G401 (cell line): ENCODE measurements around the gene KIF18A. TPM values are rescaled to one million over a fixed set of nuclear protein-coding genes. Genes with fewer than 3 reads are reported as not detected.
"Not testable (repeated sequence)": the region's sequence is repeated elsewhere in the genome, so short reads cannot be mapped to it uniquely, and the experiment has no call there.

Source experiments
- DNase-seq: peaks from one replicate; pipeline ENCODE4 v3.0.0-alpha.2; 2015; ENCODE audit warnings: low spot score
- in situ Hi-C: cut with HindIII; loops from 2 replicates; pipeline ENCODE4 v1.10.0; 2016; ENCODE audit warnings: low sequenced_read_pairs, mixed read lengths
- total RNA-seq: library from RNA; depleted of rRNA; stranded (reverse); fragments of >200 nt; shearing (Covaris generic); gene quantifications from 2 replicates; pipeline ENCODE4 v1.2.3, GENCODE V29; 2014; rRNA removed

The KIF18A gene
- total RNA-seq, result 34.5 and 41.8 TPM in 2 replicates

DNA sequence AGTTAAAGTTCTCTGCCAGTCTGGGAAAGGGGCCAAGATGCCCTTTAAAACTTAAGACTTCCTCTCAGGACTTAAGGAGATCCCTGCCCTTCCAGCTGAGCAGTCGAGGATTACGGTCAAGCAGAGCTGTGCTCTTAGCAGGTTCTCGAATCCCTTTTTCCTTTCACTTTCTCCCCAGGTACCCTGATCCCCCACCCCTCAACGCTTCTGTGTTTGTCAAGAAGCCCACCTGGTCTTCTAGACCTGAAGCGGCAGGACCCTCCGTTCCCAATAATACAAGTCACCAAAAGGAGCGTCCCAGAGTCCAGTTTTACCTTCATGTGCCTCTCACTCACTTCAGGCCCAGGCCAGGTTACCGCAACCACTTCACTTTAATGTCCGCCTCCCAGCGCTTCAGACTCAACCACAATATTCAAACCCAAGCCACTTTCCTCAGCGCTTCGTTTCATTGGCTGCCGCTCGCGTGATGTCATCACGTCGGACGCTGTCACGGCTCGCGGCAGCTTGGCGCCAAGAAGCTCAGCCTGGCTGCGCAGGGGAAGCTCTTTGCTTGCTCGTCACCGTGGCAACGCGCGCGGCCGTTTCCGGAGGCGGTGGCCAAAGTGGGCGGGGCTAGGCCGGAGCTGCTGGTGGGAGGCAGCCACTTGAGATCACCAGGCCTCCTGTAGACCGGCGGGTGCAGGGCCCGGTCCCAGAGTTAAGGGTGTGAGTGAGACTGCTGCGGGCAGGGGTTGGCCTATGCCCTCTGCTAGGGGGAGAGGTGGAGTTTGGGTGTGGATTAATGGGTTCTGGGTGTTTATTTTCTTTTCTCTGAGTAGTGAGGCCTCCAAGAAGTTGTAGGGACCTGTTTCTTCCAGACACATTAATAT, at the start of gene KIF18A, which contains the start of gene METTL15:
KIF18A (minus strand) TSS at position 407 of the 869 bp plus-strand sequence. CDS start 10,209 bp downstream, outside the sequence.
METTL15 (plus strand) TSS at position 639 of the 869 bp plus-strand sequence. CDS start 4,947 bp downstream, outside the sequence.
- DNase-seq, result peak; percentile 99
- in situ Hi-C loops, result no loop called here

GRCh38 chr11:28153586-28153985, 45.6 kb upstream of the KIF18A start:
- in situ Hi-C loops, result no loop called here
- DNase-seq, result no peak

- in situ Hi-C loops, result no loop called here
- no peak for DNase-seq
Observed at GRCh38 chr11:28152743-28153142, 44.8 kb upstream of the KIF18A start.

DNA sequence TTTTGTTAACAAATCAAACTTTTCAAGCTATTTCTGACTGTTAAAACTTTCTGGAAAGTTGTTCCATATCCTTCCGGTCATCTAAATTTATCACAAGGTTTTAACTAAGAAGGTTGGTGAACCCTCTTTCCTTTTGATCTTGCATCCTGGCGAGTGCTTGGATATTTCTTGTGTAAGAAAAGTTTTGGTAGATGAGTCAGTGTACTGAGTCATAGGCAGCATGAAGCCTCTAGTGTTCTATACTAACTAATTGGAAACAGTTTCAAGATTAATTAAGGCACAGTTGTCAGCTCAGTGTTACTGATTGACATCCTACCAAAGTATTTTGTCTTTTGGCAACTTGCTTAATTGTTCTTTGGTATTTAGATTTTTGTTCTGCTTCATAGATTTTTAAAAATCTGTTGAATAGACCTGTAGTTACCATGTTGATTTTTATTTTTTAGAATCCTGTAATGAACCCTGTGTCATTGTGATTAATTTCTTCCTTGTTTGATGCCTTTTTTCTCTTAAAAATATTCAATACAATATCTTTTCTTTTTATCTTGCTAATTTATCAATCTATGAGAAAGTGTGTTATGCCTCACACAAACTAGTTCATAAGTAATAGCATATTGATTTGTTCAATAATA, 38.3 kb upstream of the KIF18A start:
- in situ Hi-C loops, result no loop called here
- DNase-seq, result no peak

DNA sequence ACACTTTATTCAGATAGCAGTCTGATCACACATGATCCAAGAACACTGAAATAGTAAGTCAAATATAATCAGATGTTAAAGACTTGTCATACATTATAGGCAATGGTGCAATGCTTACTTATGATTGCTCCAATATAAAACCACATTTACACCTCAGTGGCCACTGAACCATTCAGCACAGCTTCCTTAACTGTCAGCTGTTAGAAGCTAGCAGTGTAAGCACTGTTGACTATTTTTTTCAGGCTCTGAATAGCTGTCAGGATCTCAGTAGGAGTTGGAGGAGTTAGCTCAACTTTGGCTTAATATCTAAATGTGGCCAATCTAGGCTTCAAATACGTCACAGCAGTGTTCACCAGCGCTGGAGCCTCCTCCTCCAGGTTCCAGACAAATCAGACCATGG, 36.9 kb upstream of the KIF18A start:
- in situ Hi-C loops, result no loop called here

GRCh38 chr11:28142724-28143123, 34.8 kb upstream of the KIF18A start:
- DNase-seq, result no peak
- in situ Hi-C loops, result no loop called here

More for the DNA sequence above, 36.9 kb upstream of the KIF18A start:
- DNase-seq, result no peak

GRCh38 chr11:28140689-28141455, 32.9 kb upstream of the KIF18A start:
- in situ Hi-C loops, result no loop called here
- DNase-seq, result no peak

DNA sequence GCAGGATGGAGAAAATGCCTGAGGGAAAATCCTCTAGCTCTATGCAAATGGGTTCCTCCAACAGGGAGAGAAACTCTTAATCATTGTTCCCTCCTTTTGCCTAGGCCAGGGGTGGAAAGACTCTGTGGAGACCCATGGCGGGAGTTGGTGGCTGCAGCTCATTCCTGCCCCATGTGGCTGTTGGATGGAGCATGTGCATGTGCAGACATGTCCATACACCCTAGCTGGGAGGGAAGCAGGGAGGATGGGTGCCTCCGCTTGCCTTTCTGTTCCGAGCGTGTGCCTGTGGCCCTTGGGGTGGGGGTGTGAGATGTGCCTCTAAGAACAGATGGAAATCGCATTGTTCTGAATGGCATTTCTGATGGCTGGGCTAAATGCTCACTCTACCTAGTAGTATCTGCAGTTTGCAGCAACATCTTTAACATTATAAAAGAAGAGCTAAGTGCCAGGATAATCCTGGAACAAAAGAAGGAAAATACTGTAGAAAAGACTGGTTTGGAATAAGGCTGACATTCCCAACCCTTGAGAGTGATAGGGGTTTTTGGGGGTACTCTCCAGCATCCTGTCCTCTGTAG, 32.0 kb upstream of the KIF18A start:
- in situ Hi-C loops, result no loop called here
- DNase-seq, result no peak

GRCh38 chr11:28137832-28138231, 29.9 kb upstream of the KIF18A start:
- no peak for DNase-seq
- in situ Hi-C loops, result no loop called here

DNA sequence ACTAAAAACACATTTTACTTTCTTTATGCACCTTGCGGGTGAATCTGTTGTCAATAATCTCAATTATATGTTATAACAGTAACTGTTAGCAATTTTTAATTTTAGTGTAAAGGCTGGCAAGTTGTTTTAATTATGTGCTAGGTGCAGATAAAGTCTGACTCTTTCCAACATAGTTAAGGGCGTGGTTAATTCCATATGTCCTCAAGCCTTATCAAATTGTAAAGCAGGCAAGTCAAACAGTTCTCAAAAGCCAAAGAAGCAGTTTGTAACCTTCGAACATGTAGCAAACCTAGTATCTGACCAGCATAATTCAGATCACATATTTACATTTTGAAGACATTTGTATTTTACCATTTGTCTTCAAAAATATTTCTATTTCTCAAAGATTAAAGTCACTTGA, 29.4 kb upstream of the KIF18A start:
- no peak for DNase-seq
- in situ Hi-C loops, result no loop called here

GRCh38 chr11:28136157-28136556, 28.2 kb upstream of the KIF18A start:
- DNase-seq, in situ Hi-C loops: not testable (repeated sequence)

- DNase-seq, result no peak
- in situ Hi-C loops, result no loop called here
Observed at GRCh38 chr11:28133146-28133545, 25.2 kb upstream of the KIF18A start.

- no peak for DNase-seq
- in situ Hi-C loops, result no loop called here
Observed at GRCh38 chr11:28132548-28132947, 24.6 kb upstream of the KIF18A start.

- DNase-seq, result no peak
- in situ Hi-C loops, result no loop called here
Observed at GRCh38 chr11:28123151-28123581, 15.2 kb upstream of the KIF18A start.

DNA sequence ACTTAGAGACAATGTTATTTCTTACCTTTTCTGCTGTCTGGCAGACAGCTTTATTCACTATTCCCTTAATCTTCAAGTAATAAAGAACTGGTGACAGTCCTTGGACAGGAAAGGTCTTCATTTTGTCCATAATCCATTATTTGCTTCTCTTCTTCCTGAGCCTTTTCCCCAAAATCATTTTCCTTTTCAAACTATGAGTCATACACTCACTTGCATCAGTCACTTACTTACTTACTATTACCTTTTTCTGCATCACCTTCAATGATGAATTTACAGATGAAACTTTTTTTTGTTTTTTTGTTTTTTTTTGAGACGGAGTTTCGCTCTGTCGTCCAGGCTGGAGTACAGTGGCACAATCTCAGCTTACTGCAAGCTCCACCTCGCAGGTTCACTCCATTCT, 9.8 kb upstream of the KIF18A start:
- DNase-seq, result no peak
- in situ Hi-C loops, result no loop called here

DNA sequence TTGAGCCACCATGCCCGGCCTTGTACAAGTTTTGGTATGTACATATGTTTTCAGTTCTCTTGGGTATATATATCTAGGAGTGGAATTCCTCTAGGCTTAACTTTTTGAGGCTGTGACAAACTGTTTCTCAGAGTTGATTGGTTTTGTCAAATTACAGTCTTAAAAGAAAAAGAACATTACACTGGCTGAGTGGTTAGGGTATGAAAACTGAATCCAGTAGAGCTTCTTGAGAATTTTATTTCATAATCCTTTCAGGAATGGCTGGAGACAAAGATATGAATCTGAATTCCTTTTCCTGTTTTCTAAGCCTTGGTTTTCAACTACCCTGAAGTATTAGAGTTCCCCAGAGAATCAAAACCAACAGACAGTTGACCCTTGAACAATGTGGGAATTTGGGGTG, 6.8 kb upstream of the KIF18A start:
- no peak for DNase-seq
- in situ Hi-C loops, result no loop called here

DNA sequence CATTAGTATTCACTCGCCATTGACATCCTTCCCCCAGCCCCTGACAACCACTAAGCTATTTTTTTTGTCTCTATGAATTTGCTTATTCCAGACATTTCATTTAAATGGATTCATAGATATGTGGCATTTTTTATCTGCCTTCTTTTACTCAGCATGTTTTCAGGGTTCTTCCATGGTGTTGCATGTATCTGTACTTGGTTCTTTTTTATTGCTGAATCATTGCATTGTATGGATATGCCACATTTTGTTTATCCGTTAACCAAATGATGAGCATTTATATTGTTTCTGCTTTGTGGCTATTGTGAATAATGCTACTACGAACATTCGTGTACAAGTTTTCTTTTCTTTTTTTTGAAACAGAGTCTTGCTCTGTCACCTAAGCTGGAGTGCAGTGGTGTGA, 6.2 kb upstream of the KIF18A start:
- DNase-seq, result no peak
- in situ Hi-C loops, result no loop called here

DNA sequence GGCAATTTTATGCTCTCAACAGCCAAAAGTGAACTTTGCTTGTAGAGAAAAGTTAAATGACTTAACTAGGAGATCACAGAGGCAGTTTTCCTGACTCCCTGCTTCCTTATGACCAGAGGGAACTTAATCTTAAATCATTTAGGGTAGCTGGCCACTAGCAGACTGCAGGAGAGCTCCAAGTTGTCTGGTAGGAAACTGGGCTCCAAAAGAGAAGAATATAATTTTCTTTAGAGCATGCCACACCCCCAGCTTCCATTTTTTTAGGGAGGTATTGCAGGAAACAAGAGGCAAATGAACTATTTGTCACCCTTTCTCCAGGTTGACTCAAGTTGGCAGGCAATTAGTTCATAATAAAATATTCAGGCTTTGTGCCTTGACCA, 2.9 kb upstream of the KIF18A start:
- in situ Hi-C loops, result no loop called here

DNA sequence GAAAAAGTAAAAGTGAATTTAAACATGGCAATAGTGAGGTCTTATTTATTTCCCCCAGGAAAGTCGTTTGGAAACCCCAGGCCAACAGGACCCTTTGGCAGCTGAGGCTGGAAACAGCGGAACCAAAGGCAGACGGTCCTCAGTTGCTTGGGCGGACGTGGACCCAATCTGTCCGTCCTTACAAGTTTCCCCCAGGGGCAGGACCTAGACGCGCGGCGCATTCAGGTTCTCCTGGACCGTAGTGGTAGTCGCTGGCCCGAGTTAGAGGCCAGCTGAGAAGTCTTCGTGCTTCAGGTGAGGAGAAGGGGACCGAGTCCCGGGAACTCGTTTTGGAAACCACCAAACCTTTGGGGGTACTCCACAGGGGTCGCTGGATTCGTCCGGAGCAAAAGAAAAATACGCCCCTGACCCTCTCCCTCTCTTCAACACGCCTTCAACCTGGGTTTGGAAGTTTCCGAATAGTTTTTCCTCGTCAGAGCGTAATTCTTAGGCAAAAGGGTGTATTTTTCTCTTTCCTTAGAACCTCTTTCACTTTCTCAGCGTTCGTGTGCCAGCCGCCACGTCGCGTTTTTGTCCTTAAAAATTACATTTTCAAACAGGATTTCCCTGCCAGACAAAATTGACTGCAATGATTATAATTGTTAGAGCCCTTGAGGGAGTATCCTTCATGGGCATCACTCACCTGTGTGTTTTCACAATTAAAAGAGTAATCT, 2.3 kb upstream of the KIF18A start:
- in situ Hi-C loops, result no loop called here
- DNase-seq, result peak; percentile 84

More for the DNA sequence above, 2.9 kb upstream of the KIF18A start:
- DNase-seq, result no peak
